ENCODE data around the gene UBR1.
"Not testable (repeated sequence)": the region's sequence is repeated elsewhere in the genome, so short reads cannot be mapped to it uniquely, and the experiment has no call there.

The UBR1 gene

DNA sequence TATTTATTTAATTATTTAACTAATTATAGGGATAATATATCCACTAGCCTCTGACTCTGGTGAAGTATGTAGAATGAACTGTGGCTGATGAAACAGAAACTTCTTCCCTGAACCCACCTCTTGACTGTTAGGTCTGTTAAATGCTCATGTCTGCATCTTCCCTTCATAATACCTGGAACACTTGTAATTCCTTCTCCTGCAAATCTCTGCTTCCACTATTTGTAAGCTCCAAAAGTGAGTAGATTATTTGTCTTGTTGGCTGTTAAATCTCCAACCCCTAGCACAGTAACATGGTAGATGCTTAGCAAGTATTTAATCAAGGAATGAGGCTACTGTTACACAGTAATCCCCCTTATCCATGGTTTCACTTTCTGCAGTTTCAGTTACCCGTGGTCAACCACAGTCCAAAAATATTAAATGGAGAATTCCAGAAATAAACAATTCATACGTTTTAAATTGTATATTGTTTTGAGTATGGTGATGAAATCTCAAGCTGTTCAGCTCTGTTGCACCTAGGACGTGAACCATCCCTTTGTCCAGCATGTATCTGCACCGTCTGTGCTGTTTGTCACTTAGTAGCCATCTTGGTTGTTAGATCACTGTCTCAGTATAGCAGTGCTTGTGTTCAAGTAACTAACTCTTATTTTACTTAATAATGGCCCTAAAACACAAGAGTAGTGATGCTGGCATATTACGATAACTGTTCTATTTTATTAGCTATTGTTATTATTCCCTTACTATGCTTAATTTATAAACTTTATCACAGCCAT is 190.9 kb downstream of the UBR1 start:
- H3K36me3 ChIP-seq (ENCODE audit: control insufficient read depth, insufficient read depth, low read length) = no peaks in the 10 kb centered on the region
- no peaks in the 10 kb centered on the region for H3K27me3 ChIP-seq (ENCODE audit: control insufficient read depth, insufficient read depth, low read length)
- no peak overlapping the region for H3K9ac ChIP-seq (ENCODE audit: low read depth, low read length)
- H3K4me1 ChIP-seq (ENCODE audit: control insufficient read depth, insufficient read depth, low read length) = peaks cover 8% of the 10 kb centered on the region; the same call in 1 of the 2 replicates
- H3K27ac ChIP-seq (ENCODE audit: low read depth, low read length) = no peak overlapping the region
- H3K9me3 ChIP-seq (ENCODE audit: control insufficient read depth, insufficient read depth, low read length) = no peaks in the 10 kb centered on the region
- no peak overlapping the region for H3K4me3 ChIP-seq (ENCODE audit: low read depth, low read length)

DNA sequence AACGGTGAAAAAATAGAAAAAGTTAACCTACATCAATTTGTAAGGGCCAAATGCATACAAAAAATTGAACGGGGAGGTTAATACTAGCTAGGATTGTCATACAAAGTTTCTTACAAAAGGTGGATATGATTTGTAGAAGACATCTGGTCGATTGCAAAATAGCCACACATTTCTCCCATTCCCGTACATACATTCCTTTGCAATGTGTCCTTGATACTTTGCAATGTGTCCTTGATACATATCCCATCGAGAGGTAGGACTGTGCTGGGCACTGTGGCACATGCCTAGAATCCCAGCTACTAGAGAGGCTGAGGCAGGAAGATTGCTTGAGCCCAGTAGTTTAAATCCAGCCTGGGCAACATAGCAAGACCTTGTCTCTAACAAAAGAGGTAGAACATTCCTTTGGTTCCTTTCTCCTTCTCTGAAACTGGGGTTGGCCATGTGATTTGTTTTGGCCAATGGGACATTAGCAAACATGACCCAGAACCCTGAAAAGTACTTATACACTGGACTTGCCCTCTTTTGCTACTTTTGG is 194.7 kb downstream of the UBR1 start:
- no peaks in the 10 kb centered on the region for H3K9me3 ChIP-seq (ENCODE audit: control insufficient read depth, insufficient read depth, low read length)
- no peaks in the 10 kb centered on the region for H3K36me3 ChIP-seq (ENCODE audit: control insufficient read depth, insufficient read depth, low read length)
- H3K4me1 ChIP-seq (ENCODE audit: control insufficient read depth, insufficient read depth, low read length) = peaks cover 3% of the 10 kb centered on the region; the same call in 1 of the 2 replicates
- no peak overlapping the region for H3K4me3 ChIP-seq (ENCODE audit: low read depth, low read length)
- H3K9ac ChIP-seq (ENCODE audit: low read depth, low read length) = no peak overlapping the region
- H3K27ac ChIP-seq (ENCODE audit: low read depth, low read length) = no peak overlapping the region
- H3K27me3 ChIP-seq (ENCODE audit: control insufficient read depth, insufficient read depth, low read length) = no peaks in the 10 kb centered on the region

DNA sequence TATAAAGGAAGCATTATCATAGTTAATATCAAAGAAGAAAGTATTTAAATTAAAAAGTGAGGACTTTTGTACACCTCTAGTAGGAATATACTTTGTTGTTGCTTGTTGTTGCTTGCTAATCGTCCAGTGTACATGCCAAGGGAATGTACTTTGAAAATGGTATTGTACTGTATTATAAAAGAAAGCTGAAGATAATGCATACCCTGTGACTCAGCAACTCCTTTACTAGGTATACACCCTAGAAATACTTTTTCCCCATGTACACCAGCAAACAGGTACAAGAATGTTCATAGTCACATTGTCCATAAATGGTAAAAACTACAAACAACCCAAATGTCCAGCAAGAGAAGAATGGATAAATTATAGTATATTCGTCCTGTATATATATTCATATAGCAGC is 197.3 kb downstream of the UBR1 start:
- Histone ChIP-seq H3K9me3 (ENCODE audit: control insufficient read depth, insufficient read depth, low read length) (no peaks in the 10 kb centered on the region), H3K36me3 (ENCODE audit: control insufficient read depth, insufficient read depth, low read length) (no peaks in the 10 kb centered on the region), H3K9ac (ENCODE audit: low read depth, low read length) (no peak overlapping the region), H3K27ac (ENCODE audit: low read depth, low read length) (no peak overlapping the region), H3K4me1 (ENCODE audit: control insufficient read depth, insufficient read depth, low read length) (peaks cover 4% of the 10 kb centered on the region; the same call in 1 of the 2 replicates), H3K4me3 (ENCODE audit: low read depth, low read length) (no peak overlapping the region), H3K27me3 (ENCODE audit: control insufficient read depth, insufficient read depth, low read length) (no peaks in the 10 kb centered on the region)

DNA sequence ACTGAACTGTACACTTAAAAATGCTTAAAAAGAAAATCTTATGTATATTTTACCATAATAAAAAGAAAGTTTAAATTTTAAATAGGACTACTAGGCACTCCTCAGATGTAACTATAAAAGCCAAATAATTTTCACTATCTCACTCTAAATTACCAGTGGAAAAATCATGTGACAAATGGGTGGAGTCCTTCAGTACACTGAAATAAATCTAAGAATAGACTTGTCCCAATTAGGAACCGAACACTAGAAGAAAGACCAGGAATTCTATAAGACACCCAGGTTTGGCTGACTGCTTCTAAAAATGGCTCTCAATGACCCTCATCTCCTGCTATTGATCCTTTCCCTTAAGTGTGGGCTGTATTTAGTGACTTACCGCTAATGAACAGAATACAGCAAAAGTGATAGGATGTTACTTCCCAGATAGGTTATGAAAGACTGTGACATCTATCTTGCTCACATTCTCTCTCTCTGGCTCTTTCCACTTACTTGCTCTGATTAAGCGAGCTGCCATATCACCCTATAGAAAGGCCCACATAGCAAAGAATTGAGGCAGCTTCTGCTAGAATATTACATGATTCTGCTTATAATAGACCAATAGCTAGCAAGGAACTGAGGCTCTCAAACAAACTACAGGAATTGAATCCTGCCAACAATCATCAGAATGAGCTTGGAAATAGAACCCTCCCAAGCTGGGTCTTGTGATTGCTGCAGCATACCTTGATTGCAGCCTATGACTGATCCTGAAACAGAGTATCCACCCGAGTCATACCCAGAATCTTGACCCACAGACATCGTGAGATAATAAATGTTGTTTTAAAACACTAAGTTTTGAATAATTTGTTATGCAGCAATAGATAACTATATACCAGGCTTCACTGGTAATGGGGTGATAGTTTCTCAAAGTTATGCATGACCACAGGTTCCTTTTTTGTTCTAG is 202.2 kb downstream of the UBR1 start:
- no peaks in the 10 kb centered on the region for H3K36me3 ChIP-seq (ENCODE audit: control insufficient read depth, insufficient read depth, low read length)
- H3K27me3 ChIP-seq (ENCODE audit: control insufficient read depth, insufficient read depth, low read length) = no peaks in the 10 kb centered on the region
- no peak overlapping the region for H3K27ac ChIP-seq (ENCODE audit: low read depth, low read length)
- H3K4me3 ChIP-seq (ENCODE audit: low read depth, low read length) = no peak overlapping the region
- H3K9me3 ChIP-seq (ENCODE audit: control insufficient read depth, insufficient read depth, low read length) = no peaks in the 10 kb centered on the region
- no peak overlapping the region for H3K9ac ChIP-seq (ENCODE audit: low read depth, low read length)
- 0 out of 2 replicates have a peak, but pooled peaks cover 3% of the 10 kb centered on the region for H3K4me1 ChIP-seq (ENCODE audit: control insufficient read depth, insufficient read depth, low read length)

DNA sequence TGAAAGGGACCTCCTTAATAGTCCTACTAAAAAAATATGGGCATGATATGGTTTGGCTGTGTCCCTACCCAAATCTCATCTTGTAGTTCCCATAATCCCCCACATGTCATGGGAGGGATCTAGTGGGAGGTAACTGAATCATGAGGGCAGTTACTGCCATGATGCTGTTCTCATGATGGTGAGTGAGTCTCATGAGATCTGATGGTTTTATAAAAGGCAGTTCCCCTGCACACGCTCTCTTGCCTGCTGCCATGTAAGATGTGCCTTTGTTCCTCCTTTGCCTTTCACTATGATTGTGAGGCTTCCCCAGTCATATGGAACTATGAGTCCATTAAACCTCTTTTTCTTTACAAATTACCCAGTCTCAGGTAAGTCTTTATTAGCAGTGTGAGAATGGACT is 211.9 kb downstream of the UBR1 start:
- H3K27ac ChIP-seq (ENCODE audit: low read depth, low read length); H3K9me3 ChIP-seq (ENCODE audit: control insufficient read depth, insufficient read depth, low read length); H3K27me3 ChIP-seq (ENCODE audit: control insufficient read depth, insufficient read depth, low read length); H3K36me3 ChIP-seq (ENCODE audit: control insufficient read depth, insufficient read depth, low read length); H3K4me3 ChIP-seq (ENCODE audit: low read depth, low read length); H3K9ac ChIP-seq (ENCODE audit: low read depth, low read length): not testable (repeated sequence)
- H3K4me1 ChIP-seq (ENCODE audit: control insufficient read depth, insufficient read depth, low read length) = peaks cover 32% of the 10 kb centered on the region

All from HUES48 (cell line).